Measurements from ENCODE around the gene VWCE.

The VWCE gene

DNA sequence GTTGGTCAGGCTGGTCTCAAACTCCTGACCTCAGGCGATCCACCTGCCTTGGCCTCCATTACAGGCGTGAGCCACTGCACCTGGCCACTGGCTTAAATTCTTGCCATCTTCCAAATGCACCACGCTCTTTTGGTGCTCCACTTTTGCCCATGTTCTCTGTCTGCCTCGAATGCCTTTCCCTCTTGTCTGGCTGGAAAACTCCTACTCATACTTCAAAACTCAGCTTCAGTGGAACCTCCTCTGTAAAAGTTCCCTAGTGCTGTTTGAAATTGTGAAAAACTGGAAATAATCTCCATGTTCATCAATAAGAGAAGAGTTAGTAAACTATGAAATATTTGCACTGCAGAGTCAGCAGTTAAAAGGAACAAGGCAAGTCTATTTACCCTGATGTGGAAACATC, 11.5 kb downstream of the VWCE start:
- Histone ChIP-seq H3K36me3 (ENCODE audit: control insufficient read depth, insufficient read depth, low read length) (no peaks in the 10 kb centered on the region), H3K4me3 (ENCODE audit: insufficient read depth, low read depth, low read length, poor library complexity, severe bottlenecking) (no peak overlapping the region), H3K4me1 (ENCODE audit: control insufficient read depth, insufficient read depth, low read length, poor library complexity, severe bottlenecking) (no peaks in the 10 kb centered on the region), H3K27ac (ENCODE audit: insufficient read depth, low read length, poor library complexity, severe bottlenecking) (no peak overlapping the region), H3K27me3 (replicated peaks; ENCODE audit: control insufficient read depth, insufficient read depth, low read length, poor library complexity, severe bottlenecking) (no peaks in the 10 kb centered on the region), H3K9me3 (ENCODE audit: control insufficient read depth, low read length) (no peaks in the 10 kb centered on the region)
- DNase-seq, result no peak

DNA sequence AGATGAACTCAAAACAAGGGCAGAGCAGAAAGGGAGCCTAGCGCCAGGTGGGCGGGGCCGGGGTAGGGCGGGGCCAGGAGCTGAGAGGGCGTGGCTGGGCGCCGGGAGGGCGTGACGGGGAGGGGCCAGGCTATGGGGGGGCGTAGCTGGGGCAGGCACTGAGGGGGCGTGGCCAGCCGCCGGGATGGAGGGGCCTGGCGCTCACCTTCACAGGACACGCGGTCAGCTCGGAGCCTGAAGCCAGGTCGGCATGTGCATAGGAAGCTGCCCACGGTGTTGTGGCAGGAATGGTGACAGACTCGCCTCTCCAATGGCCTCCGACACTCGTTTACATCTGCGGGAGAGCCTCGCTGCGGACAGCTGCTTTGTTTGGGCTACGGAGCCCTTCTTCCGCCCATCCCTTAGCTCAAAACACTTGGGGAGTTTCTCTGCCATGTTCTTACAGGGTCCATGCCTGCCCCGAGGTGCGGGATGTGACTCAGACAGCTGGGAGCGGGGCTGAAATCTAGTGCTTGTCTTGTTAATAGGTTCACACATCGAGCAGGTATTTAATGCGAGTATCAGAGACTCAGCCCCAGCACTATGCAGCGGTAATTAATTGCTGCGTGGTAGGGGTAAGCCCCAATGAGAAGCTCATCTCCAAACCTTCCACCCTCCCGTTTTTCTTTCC, 13.4 kb downstream of the VWCE start:
- DNase-seq, result no peak
- no peak overlapping the region for H3K27ac ChIP-seq (ENCODE audit: insufficient read depth, low read length, poor library complexity, severe bottlenecking)
- no peak overlapping the region for H3K4me3 ChIP-seq (ENCODE audit: insufficient read depth, low read depth, low read length, poor library complexity, severe bottlenecking)
- H3K27me3 ChIP-seq (replicated peaks; ENCODE audit: control insufficient read depth, insufficient read depth, low read length, poor library complexity, severe bottlenecking), result no peaks in the 10 kb centered on the region
- no peaks in the 10 kb centered on the region for H3K4me1 ChIP-seq (ENCODE audit: control insufficient read depth, insufficient read depth, low read length, poor library complexity, severe bottlenecking)
- no peaks in the 10 kb centered on the region for H3K36me3 ChIP-seq (ENCODE audit: control insufficient read depth, insufficient read depth, low read length)
- H3K9me3 ChIP-seq (ENCODE audit: control insufficient read depth, low read length), result no peaks in the 10 kb centered on the region

GRCh38 chr11:61280883-61281580, 14.1 kb downstream of the VWCE start:
- no peak for DNase-seq
- H3K4me3 ChIP-seq (ENCODE audit: insufficient read depth, low read depth, low read length, poor library complexity, severe bottlenecking), result no peak overlapping the region
- H3K27me3 ChIP-seq (replicated peaks; ENCODE audit: control insufficient read depth, insufficient read depth, low read length, poor library complexity, severe bottlenecking), result no peaks in the 10 kb centered on the region
- H3K36me3 ChIP-seq (ENCODE audit: control insufficient read depth, insufficient read depth, low read length), result no peaks in the 10 kb centered on the region
- H3K27ac ChIP-seq (ENCODE audit: insufficient read depth, low read length, poor library complexity, severe bottlenecking), result no peak overlapping the region
- no peaks in the 10 kb centered on the region for H3K4me1 ChIP-seq (ENCODE audit: control insufficient read depth, insufficient read depth, low read length, poor library complexity, severe bottlenecking)
- H3K9me3 ChIP-seq (ENCODE audit: control insufficient read depth, low read length), result no peaks in the 10 kb centered on the region

- H3K4me3 ChIP-seq (ENCODE audit: insufficient read depth, low read depth, low read length, poor library complexity, severe bottlenecking), result no peak overlapping the region
- H3K9me3 ChIP-seq (ENCODE audit: control insufficient read depth, low read length), result no peaks in the 10 kb centered on the region
- no peak overlapping the region for H3K27ac ChIP-seq (ENCODE audit: insufficient read depth, low read length, poor library complexity, severe bottlenecking)
- H3K4me1 ChIP-seq (ENCODE audit: control insufficient read depth, insufficient read depth, low read length, poor library complexity, severe bottlenecking), result no peaks in the 10 kb centered on the region
- DNase-seq, result no peak
- no peaks in the 10 kb centered on the region for H3K36me3 ChIP-seq (ENCODE audit: control insufficient read depth, insufficient read depth, low read length)
- H3K27me3 ChIP-seq (replicated peaks; ENCODE audit: control insufficient read depth, insufficient read depth, low read length, poor library complexity, severe bottlenecking), result no peaks in the 10 kb centered on the region
These were observed 15.0 kb downstream of the VWCE start for GRCh38 chr11:61279934-61280659.

GRCh38 chr11:61278001-61278470, 17.1 kb downstream of the VWCE start:
- Histone ChIP-seq H3K36me3 (ENCODE audit: control insufficient read depth, insufficient read depth, low read length) (no peaks in the 10 kb centered on the region), H3K4me1 (ENCODE audit: control insufficient read depth, insufficient read depth, low read length, poor library complexity, severe bottlenecking) (no peaks in the 10 kb centered on the region), H3K27ac (ENCODE audit: insufficient read depth, low read length, poor library complexity, severe bottlenecking) (no peak overlapping the region), H3K9me3 (ENCODE audit: control insufficient read depth, low read length) (no peaks in the 10 kb centered on the region), H3K4me3 (ENCODE audit: insufficient read depth, low read depth, low read length, poor library complexity, severe bottlenecking) (no peak overlapping the region), H3K27me3 (replicated peaks; ENCODE audit: control insufficient read depth, insufficient read depth, low read length, poor library complexity, severe bottlenecking) (no peaks in the 10 kb centered on the region)
- no peak for DNase-seq

DNA sequence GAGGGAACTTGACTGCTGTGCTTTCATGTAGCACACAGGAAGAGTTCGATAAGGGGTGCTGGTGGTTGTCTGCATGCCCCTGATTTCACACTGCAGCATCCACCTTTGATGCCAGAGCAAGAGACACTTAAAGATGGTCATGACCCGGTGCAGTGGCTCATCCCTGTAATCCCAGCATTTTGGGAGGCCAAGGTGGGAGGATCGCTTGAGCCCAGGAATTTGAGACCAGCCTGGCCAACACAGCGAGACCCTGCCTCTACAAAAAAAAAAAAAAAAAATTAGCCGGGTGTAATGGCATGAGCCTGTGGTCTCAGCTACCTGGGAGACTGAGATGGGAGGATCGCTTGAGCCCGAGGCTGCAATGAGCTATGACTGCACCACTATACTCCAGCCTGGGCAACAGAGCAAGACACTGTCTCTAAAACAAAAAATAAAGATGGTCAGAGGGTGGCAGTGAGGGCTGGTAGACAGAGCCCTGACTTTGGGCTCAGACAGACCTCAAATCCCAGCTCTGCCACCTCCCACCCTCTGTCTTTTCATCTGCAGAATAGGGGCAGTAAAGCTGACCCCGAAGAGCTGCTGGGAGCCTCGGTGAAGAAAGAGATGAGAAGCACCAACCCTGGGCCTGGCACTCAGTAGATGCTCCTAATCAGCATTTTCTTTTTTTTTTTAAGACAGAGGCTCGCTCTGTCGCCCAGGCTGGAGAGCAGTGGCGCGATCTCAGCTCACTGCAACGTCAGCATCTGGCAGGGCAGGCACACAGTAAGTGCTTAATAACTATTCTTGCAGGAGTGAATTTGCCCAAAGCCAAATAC, 17.7 kb downstream of the VWCE start:
- Histone ChIP-seq H3K27ac (ENCODE audit: insufficient read depth, low read length, poor library complexity, severe bottlenecking) (no peak overlapping the region), H3K4me1 (ENCODE audit: control insufficient read depth, insufficient read depth, low read length, poor library complexity, severe bottlenecking) (no peaks in the 10 kb centered on the region), H3K4me3 (ENCODE audit: insufficient read depth, low read depth, low read length, poor library complexity, severe bottlenecking) (no peak overlapping the region), H3K36me3 (ENCODE audit: control insufficient read depth, insufficient read depth, low read length) (no peaks in the 10 kb centered on the region), H3K27me3 (replicated peaks; ENCODE audit: control insufficient read depth, insufficient read depth, low read length, poor library complexity, severe bottlenecking) (no peaks in the 10 kb centered on the region), H3K9me3 (ENCODE audit: control insufficient read depth, low read length) (no peaks in the 10 kb centered on the region)
- no peak for DNase-seq

- H3K4me1 ChIP-seq (ENCODE audit: control insufficient read depth, insufficient read depth, low read length, poor library complexity, severe bottlenecking), result no peaks in the 10 kb centered on the region
- H3K9me3 ChIP-seq (ENCODE audit: control insufficient read depth, low read length), result no peaks in the 10 kb centered on the region
- no peaks in the 10 kb centered on the region for H3K27me3 ChIP-seq (replicated peaks; ENCODE audit: control insufficient read depth, insufficient read depth, low read length, poor library complexity, severe bottlenecking)
- no peaks in the 10 kb centered on the region for H3K36me3 ChIP-seq (ENCODE audit: control insufficient read depth, insufficient read depth, low read length)
- H3K4me3 ChIP-seq (ENCODE audit: insufficient read depth, low read depth, low read length, poor library complexity, severe bottlenecking), result no peak overlapping the region
- no peak overlapping the region for H3K27ac ChIP-seq (ENCODE audit: insufficient read depth, low read length, poor library complexity, severe bottlenecking)
- DNase-seq, result no peak
These were observed 19.9 kb downstream of the VWCE start for GRCh38 chr11:61275191-61275590.

GRCh38 chr11:61274084-61274483, 21.0 kb downstream of the VWCE start:
- H3K4me3 ChIP-seq (ENCODE audit: insufficient read depth, low read depth, low read length, poor library complexity, severe bottlenecking), result no peak overlapping the region
- DNase-seq, result no peak
- no peak overlapping the region for H3K27ac ChIP-seq (ENCODE audit: insufficient read depth, low read length, poor library complexity, severe bottlenecking)
- H3K27me3 ChIP-seq (replicated peaks; ENCODE audit: control insufficient read depth, insufficient read depth, low read length, poor library complexity, severe bottlenecking), result no peaks in the 10 kb centered on the region
- no peaks in the 10 kb centered on the region for H3K9me3 ChIP-seq (ENCODE audit: control insufficient read depth, low read length)
- H3K36me3 ChIP-seq (ENCODE audit: control insufficient read depth, insufficient read depth, low read length), result no peaks in the 10 kb centered on the region
- H3K4me1 ChIP-seq (ENCODE audit: control insufficient read depth, insufficient read depth, low read length, poor library complexity, severe bottlenecking), result no peaks in the 10 kb centered on the region

DNA sequence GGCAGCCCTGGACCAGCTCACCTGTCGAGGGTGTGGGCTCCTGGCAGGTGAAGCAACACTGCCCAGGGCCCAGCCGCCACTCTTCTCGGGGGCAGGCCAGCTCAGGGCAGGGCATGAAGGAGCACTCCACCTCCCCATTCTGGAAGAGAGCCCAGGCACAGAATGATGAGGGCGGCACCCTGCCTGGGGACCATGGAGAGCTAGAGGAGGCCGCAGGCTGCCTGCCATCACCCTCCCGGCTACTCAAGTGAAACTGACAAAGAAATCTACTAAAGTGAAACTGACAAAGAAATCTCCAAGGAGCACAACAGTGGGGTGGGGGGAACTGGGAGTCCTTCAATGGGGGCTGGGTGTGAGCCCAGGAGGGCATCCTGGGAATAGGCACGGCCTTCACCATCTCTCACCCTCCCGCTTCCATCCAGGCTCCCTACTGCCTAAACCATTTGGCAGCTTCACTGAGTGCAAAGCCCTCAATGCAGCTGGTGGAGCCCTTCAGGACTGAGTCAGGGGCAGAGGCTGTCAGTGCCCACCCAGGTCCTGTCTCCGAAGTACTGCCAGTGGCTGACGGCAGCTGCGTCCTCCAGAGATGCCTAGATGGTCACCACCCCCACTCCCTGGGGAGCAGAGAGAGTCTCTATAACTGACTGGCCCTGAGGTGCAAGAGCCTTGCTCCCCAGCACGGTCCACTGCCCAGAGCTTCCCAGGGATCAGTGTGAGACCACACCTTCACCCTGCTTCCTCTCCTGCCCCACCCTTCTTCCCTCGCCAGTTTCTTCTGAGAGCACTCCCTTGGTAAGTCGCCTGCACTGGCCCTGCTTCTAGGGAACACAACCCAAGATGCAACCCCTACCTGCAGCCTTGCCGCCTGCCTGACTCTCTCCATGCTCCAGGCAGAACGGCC, 21.7 kb downstream of the VWCE start:
- Histone ChIP-seq H3K27ac (ENCODE audit: insufficient read depth, low read length, poor library complexity, severe bottlenecking) (no peak overlapping the region), H3K4me1 (ENCODE audit: control insufficient read depth, insufficient read depth, low read length, poor library complexity, severe bottlenecking) (no peaks in the 10 kb centered on the region), H3K4me3 (ENCODE audit: insufficient read depth, low read depth, low read length, poor library complexity, severe bottlenecking) (no peak overlapping the region), H3K36me3 (ENCODE audit: control insufficient read depth, insufficient read depth, low read length) (no peaks in the 10 kb centered on the region), H3K9me3 (ENCODE audit: control insufficient read depth, low read length) (no peaks in the 10 kb centered on the region), H3K27me3 (replicated peaks; ENCODE audit: control insufficient read depth, insufficient read depth, low read length, poor library complexity, severe bottlenecking) (no peaks in the 10 kb centered on the region)
- DNase-seq, result no peak

Data from effector memory CD4-positive, alpha-beta T cell (primary cell).